Stimulated activated CD8-positive, alpha-beta memory T cell treated with anti-CD3 and anti-CD28 coated beads, Interleukin-2, amount 100 ng/mL, for 1 hour (primary cell): ENCODE measurements around the gene SRGAP2.
"Not testable (repeated sequence)": the region's sequence is repeated elsewhere in the genome, so short reads cannot be mapped to it uniquely, and the experiment has no call there.

ENCODE experiments used
- DNase-seq, 2 donors: peaks; one replicate each; pipeline ENCODE4 v3.0.0-alpha.2; 2020; ENCODE audit warnings: low read depth in 2 of 2

The SRGAP2 gene

GRCh38 chr1:206205569-206205968 is 2.2 kb downstream of the SRGAP2 start:
- DNase-seq, result not testable (repeated sequence)

- not testable (repeated sequence) for DNase-seq
Observed at GRCh38 chr1:206210802-206211201, 7.5 kb downstream of the SRGAP2 start.

DNA sequence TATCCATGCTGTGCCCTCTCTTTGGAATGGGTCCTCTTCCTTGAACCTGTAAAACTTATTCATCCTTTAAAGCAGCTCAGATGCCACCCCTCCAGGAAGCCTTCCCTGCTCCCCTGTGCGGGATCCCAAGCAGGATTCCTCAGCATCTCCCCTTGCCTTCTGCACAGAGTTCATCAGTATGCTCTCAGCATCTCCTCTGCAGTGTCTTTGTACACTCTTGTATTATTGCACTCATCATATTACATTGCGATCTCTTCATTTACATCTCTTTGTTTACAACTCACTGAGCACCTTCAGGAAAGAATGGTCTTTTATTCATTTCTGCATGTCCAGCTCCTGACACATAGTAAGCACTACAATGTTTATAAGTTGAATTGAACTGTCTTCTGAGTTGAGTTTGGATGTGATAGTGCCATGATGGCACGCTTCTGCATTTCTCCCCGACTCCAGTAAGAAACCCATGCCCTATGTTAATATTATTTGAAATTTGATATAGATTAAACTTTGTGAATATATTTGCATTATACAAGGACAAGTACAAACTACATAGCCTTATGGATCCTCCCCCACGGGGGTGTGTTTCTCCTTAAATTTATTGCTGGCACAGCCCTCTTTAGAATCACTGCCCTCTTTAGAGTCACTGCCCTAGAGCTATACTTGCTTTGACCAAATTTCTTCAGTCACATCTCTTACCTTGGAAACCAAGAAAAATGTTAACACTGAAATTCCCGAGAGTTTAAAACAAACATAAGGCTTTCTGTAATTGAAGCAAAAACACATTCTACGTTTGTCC is 12.5 kb downstream of the SRGAP2 start:
- DNase-seq, result not testable (repeated sequence)

DNA sequence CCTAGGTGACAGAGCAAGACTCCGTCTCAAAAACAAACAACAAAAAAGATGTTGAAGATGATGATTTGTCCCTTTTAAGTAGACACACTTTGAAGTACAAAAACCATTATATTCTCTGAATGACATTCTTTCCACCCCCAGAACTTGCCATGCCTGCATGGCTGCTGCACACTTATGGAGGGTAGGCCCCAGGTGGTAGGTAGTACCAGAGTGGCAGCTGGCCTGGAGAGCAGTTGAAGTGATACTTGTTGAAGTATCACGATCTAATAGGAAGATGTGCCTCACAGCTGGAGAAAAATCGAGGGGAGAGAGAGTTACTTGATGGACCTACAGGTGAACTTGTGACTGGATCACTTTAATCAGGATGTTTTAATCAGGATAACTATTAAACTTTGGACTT is 14.9 kb downstream of the SRGAP2 start:
- DNase-seq, result not testable (repeated sequence)

DNA sequence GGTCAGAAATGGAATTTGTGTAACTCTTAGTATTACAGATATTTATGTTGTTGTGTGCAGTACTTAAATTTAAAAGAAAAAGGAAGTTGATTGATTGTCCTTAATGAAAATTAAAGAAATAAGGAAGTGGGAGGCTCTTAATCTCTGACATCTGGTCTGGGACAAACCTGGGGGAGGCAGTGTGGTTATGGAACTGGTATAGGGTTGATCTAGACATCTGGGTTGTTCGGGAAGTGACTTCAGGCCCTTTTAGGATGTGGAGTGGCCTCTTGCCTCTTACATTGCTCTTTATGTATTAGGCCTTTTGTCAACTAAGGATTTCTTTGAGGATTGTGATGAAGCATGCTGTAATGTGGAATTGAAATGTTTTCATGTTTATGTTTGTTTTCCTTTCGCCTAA is 15.4 kb downstream of the SRGAP2 start:
- DNase-seq, result not testable (repeated sequence)

GRCh38 chr1:206219514-206220331 is 16.4 kb downstream of the SRGAP2 start:
- not testable (repeated sequence) for DNase-seq

DNA sequence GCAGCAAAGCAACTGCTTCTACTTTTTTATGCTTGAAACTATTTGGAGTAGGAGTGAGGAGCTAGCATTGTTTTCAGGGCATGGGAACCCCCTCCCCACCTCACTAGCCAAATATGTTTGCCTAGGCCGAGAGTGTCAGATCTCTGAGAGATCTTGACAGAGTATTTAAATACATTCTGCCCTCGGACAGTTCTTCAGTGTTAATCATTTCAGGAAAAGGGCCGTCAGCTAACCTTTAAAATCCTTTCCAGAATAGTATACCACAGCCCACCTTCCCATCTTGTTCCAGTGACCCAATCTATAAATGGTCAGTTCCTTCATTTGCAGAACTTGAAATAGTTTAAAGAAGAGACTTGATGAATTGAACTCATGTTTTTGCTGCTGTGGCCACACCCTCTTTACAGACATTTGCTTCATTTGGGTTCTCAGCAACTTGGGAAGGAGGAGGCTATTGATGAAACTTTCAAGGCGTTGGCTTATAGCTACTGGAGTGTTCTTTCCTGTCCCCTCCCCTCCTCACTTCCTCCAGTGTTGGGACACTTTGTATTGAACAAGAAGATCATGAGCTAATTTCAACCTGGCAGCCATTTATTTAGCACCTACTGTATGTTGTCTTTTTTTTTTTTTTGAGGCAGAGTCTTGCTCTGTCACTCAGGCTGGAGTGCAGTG is 17.1 kb downstream of the SRGAP2 start:
- not testable (repeated sequence) for DNase-seq

- DNase-seq, result not testable (repeated sequence)
Observed at GRCh38 chr1:206221585-206221984, 18.2 kb downstream of the SRGAP2 start.

DNA sequence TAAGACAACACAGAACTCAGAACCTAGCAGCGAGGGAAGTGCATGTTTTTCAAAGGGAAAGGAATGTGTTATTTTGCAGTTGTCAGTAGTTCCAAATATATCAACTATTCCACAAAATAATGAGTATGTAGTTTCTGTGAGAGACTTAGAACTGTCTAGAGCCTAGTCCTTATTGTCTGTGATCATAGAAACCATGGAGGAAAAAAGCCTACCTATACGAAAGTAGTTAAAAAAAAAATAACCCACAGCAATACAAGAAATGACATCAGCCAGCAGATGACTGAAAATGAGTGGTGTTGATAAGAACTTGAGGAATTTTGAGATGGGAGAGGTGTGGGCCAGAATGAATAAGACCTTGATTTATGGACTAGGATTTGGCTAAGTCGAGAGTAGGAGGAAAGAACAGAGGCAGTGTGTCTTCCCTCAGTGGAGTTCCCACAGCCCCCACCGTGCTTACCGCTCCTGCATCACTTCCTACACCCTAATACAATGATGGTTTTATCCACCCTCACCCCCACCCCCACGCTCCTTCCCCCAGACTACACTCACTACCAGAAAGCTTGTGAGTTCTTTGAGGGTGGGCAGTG is 20.9 kb downstream of the SRGAP2 start:
- DNase-seq, result not testable (repeated sequence)

GRCh38 chr1:206225386-206225785 is 22.0 kb downstream of the SRGAP2 start:
- DNase-seq, result not testable (repeated sequence)

DNA sequence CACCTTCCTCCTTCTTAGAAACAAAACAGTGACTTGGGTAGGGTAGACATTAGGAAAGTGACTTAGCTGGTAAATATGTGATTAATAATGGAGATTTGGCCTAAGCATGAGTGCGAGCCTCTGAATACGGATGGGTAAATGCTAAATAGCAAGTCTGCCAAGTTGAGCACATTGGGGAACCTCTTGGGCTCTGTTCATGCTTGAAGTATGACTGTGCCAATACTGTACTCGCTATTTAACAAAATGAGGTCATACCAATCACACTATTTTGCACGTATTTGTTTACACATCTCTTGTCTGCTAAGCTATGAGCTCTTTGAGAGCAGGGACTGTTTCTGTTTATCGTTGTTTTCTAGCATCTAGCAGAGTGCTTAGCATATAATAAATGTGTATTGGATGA is 23.5 kb downstream of the SRGAP2 start:
- not testable (repeated sequence) for DNase-seq

DNA sequence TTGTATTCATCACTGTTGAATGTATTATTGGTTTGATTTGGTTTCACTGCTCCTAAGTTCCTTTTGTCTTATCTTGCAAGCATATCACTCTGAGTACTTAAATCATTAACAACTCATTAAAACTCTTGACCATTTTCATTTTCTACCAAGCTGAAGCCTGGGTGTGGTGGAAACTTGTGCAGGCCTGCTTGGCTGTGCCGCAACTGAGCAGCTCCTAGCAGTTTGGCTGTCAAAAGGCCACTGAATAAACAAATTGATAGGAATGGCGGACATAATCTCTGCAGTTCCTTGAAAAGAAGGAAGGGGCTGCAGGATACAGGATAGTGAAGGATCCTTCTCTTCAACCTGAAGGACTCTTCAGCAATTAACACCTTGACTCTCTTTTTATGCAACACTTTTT is 25.9 kb downstream of the SRGAP2 start:
- not testable (repeated sequence) for DNase-seq

- DNase-seq, result not testable (repeated sequence)
Observed at GRCh38 chr1:206231989-206232388, 28.6 kb downstream of the SRGAP2 start.

- DNase-seq, result not testable (repeated sequence)
Observed at GRCh38 chr1:206232970-206233645, 29.8 kb downstream of the SRGAP2 start.

GRCh38 chr1:206234189-206234916 is 31.0 kb downstream of the SRGAP2 start:
- DNase-seq, result not testable (repeated sequence)

GRCh38 chr1:206235190-206235589 is 31.8 kb downstream of the SRGAP2 start:
- not testable (repeated sequence) for DNase-seq

- DNase-seq, result not testable (repeated sequence)
Observed at GRCh38 chr1:206240288-206240687, 36.9 kb downstream of the SRGAP2 start.

DNA sequence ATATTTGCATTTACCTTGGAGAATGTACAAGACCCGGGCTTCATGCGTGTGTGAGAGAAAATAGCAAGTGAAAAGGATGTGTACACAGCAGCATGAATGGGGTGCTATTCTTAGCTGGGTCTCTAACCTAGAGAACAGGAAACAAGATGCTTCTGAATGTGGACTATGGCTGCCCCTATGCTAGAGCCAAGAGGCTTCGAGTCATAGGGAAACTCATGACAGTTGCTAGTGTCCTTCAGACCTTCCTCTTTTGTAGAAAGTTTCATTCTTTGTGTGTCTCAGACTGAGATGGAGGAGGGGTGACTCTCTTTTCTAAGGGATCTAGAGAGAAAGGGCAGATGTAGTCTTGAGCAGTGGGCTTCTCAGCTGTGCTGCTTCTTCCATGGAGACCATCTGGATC is 40.0 kb downstream of the SRGAP2 start:
- not testable (repeated sequence) for DNase-seq

- not testable (repeated sequence) for DNase-seq
Observed at GRCh38 chr1:206245479-206245878, 42.1 kb downstream of the SRGAP2 start.

DNA sequence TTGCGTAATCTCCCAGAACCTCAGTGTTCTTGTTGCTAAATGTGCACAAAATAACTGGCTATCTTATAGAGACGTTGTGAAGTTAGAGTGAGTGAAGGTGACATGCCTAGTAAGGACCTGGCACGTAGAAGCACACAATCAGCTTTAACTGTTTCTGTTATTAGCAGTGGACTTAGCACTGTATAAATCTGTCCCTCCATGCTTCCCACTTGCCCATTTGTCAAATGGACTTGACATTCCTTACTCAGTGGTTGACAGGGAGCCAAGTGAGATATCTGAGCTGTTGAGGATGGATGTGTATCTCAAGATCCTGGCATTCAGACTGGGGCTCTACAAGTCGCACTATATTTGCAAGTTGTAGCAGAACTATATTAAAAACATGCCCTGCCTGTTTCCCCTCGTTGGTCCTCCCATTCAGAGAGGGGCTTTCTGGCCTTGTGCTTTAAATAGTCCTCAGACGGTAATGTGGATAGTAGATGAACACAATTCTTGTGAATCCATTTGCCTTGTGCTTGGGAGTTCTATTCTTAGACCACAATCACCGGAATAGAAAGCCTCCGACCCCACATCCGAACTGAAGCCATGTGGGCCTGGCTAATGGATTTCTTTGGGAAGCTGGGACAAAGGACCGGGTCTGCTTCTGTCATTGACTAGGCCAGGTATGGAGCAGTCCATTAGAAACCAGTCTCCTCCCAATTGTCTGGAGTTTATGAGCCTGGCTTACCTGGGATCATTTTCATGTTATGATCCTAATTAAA is 43.0 kb downstream of the SRGAP2 start:
- not testable (repeated sequence) for DNase-seq
